Chondrocyte (in vitro differentiated cells): ENCODE data around the gene PARP12. TPM values are rescaled to one million over a fixed set of nuclear protein-coding genes. Genes with fewer than 3 reads are reported as not detected.

Experiments
- DNase-seq: peaks from one replicate; pipeline ENCODE4 v3.0.0; 2021; ENCODE audit warnings: mixed read lengths, low spot score
- H3K27ac Mint-ChIP-seq: one replicate; pipeline ENCODE4 v1.8.0; 2021; ENCODE audit warnings: mild to moderate bottlenecking, moderate library complexity, mixed read lengths; ENCODE audit not compliant: unreplicated experiment
- H3K27me3 Mint-ChIP-seq: 2 replicates; pipeline ENCODE4 v1.8.0; 2021; ENCODE audit warnings: low read depth, mixed read lengths
- H3K36me3 Mint-ChIP-seq: 2 replicates; pipeline ENCODE4 v1.8.0; 2021; ENCODE audit warnings: low read depth, mixed read lengths
- H3K4me1 Mint-ChIP-seq: 2 replicates; pipeline ENCODE4 v1.8.0; 2021; ENCODE audit warnings: low read depth, mild to moderate bottlenecking, mixed read lengths
- H3K4me3 Mint-ChIP-seq: one replicate; pipeline ENCODE4 v1.8.0; 2021; ENCODE audit warnings: mild to moderate bottlenecking, moderate library complexity, mixed read lengths; ENCODE audit not compliant: unreplicated experiment
- H3K9me3 Mint-ChIP-seq: 2 replicates; pipeline ENCODE4 v1.8.0; 2021; ENCODE audit warnings: low read depth, mixed read lengths
- total RNA-seq: library from RNA; stranded (reverse); gene quantifications from 3 replicates; pipeline ENCODE4 v1.2.1, GENCODE V29; 2021
- TF ChIP-seq, protein P1 (sequence below): fragments of 200-600 bp; sonication (generic); IDR thresholded peaks from 2 replicates; pipeline ENCODE4 v1.5.0; 2021; ENCODE audit warnings: antibody characterized with exemption, mild to moderate bottlenecking, moderate library complexity

The PARP12 gene
- total RNA-seq, 1 donor from 2014 or later, result 9.8 TPM

DNA sequence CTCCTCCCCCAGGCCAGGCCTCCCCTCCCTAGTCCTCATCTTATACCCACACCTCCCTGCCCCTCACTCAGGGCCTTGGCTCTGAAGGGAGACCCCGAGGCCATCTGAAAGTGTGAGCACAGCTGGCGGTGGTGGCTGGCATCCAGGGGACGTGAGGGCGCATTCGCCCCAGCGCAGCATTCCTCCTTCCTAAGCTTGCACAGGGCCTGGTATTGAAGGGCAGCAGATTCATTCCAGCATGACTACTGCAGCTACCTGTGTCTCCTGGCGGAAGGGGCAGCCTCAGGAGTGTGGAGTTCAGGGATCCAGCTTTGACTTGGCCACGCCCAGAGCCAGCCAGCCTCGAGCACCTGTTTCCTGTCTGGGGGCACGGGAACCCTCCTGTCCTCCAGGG lies 72.6 kb downstream of the PARP12 start:
- peaks cover 4% of the 10 kb centered on the region for H3K27me3 Mint-ChIP-seq
- TF ChIP-seq, protein P1, sequence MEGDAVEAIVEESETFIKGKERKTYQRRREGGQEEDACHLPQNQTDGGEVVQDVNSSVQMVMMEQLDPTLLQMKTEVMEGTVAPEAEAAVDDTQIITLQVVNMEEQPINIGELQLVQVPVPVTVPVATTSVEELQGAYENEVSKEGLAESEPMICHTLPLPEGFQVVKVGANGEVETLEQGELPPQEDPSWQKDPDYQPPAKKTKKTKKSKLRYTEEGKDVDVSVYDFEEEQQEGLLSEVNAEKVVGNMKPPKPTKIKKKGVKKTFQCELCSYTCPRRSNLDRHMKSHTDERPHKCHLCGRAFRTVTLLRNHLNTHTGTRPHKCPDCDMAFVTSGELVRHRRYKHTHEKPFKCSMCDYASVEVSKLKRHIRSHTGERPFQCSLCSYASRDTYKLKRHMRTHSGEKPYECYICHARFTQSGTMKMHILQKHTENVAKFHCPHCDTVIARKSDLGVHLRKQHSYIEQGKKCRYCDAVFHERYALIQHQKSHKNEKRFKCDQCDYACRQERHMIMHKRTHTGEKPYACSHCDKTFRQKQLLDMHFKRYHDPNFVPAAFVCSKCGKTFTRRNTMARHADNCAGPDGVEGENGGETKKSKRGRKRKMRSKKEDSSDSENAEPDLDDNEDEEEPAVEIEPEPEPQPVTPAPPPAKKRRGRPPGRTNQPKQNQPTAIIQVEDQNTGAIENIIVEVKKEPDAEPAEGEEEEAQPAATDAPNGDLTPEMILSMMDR, result no peak
- peak; percentile 57 for DNase-seq
- H3K4me1 Mint-ChIP-seq, result peaks cover 5% of the 10 kb centered on the region
- H3K4me3 Mint-ChIP-seq, result no peak overlapping the region
- no peak overlapping the region for H3K27ac Mint-ChIP-seq
- no peaks in the 10 kb centered on the region for H3K9me3 Mint-ChIP-seq
- no peaks in the 10 kb centered on the region for H3K36me3 Mint-ChIP-seq

DNA sequence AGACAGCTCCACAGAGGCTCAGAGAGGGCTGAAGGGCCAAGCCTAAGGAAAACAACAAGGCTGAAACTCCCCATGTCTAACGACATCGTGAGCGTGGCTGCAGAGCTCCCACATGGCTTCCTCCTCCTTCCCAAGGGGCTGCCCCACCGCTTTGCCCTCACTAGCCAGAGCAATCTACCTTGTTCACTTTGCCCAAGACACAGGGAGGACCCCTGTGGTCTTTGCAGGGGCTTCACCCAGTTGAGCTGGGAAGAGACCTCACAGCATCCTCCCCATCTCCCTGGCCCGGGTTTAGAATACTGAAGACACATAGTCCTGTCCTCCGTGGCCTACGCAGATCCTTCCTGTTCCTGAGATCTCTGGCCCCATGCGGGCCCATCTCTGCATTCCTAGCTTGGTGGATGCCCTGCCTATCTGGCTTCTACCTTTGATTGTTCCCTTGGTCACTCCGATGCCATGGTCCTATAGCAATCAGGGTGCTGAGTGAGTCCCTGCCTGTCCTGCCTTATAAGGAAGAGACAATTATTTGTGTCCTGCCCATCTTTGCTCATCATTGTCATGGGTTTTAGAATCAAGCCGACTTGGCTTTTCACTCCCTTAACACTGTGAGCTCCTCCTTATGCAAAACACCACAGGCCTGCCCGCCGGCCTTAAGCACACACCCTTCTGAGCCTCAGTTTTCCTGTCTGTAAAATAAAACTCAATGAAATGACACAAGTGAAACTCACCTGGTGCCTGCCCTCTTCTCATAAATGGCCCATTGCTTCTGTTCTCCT lies 73.2 kb downstream of the PARP12 start:
- no peak overlapping the region for H3K27ac Mint-ChIP-seq
- H3K27me3 Mint-ChIP-seq, result peaks cover 4% of the 10 kb centered on the region
- no peaks in the 10 kb centered on the region for H3K4me1 Mint-ChIP-seq
- TF ChIP-seq, protein P1, result no peak
- H3K9me3 Mint-ChIP-seq, result no peaks in the 10 kb centered on the region
- no peaks in the 10 kb centered on the region for H3K36me3 Mint-ChIP-seq
- DNase-seq, result peak; percentile 40
- H3K4me3 Mint-ChIP-seq, result no peak overlapping the region

DNA sequence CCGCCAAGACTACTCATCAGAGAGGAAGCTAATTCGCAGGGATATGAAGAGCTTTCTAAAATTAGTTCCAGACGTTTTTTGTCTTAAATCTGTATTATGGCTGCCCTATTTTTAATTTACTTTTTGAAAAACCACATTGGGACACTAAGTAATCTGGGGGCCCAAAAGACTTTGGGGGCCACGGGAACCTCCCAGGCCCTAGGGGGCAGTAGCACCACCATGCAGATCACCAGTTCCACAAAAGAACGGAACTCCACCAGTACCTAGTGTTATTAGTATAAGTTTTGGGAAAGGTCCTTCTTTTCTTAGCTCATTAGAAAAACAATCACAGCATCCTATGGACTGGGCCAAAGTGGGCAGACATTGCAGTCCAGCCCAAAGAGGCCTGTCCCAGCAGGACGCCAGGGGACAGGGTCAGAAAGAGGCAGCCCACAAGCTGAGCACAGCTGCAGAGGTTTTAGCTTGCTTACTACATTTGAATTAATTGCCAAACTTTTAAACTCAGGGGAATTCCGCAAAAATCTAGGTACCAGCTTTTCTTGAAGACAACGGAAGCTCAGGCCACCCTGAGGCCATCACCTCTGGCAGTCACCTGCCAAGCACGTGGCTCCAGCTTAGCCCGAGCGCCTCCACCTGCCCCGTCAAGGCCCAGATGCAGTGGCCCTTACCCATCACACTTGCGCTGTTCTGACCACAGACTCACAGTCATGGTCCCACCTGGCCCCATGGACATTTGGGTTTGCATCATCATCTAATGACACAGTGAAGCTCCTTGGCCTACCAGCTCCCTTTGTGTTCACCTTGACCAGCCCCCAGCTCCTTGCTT lies 74.8 kb downstream of the PARP12 start:
- no peak overlapping the region for H3K4me3 Mint-ChIP-seq
- H3K36me3 Mint-ChIP-seq, result peaks cover 2% of the 10 kb centered on the region
- no peak overlapping the region for H3K27ac Mint-ChIP-seq
- no peaks in the 10 kb centered on the region for H3K4me1 Mint-ChIP-seq
- TF ChIP-seq, protein P1, result peak; percentile 35
- no peaks in the 10 kb centered on the region for H3K9me3 Mint-ChIP-seq
- DNase-seq, result no peak
- peaks cover 8% of the 10 kb centered on the region for H3K27me3 Mint-ChIP-seq

DNA sequence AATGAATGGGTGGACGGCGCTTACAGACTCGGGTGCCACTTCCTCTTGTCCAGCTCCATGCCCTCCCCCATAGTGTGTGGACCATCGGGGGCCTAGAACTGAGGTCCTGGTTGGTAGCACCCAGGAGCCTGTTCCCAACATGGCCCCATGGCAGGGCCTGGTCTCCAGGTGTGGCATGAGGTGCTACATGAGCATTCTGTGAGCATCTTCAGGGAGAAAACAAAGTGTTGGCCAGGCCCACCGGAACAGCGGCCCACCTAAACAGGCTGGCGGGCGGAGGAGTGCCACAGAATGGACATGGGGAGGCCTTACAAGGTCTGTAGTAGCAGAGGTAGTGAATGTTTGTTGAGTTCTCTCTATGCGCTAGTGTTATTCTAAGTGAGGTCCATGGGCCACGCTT lies 76.9 kb downstream of the PARP12 start:
- DNase-seq, result no peak
- TF ChIP-seq, protein P1, result no peak
- no peak overlapping the region for H3K27ac Mint-ChIP-seq

More for the DNA sequence above, 76.9 kb downstream of the PARP12 start:
- Mint-ChIP-seq H3K36me3 (peaks cover 2% of the 10 kb centered on the region), H3K27me3 (peaks cover 8% of the 10 kb centered on the region), H3K4me3 (no peak overlapping the region), H3K9me3 (no peaks in the 10 kb centered on the region), H3K4me1 (no peaks in the 10 kb centered on the region)
